SH-SY5Y (cell line): ENCODE data around the gene JTB.

ENCODE experiments used
- GATA2 ChIP-seq: IDR thresholded peaks from 2 replicates; pipeline ENCODE4 v1.6.1; 2011; ENCODE audit warnings: mild to moderate bottlenecking, low read depth, low read length
- GATA3 ChIP-seq: IDR thresholded peaks from 2 replicates; pipeline ENCODE4 v1.6.1; 2011; ENCODE audit warnings: low read depth, mild to moderate bottlenecking, low read length, moderate library complexity

DNA sequence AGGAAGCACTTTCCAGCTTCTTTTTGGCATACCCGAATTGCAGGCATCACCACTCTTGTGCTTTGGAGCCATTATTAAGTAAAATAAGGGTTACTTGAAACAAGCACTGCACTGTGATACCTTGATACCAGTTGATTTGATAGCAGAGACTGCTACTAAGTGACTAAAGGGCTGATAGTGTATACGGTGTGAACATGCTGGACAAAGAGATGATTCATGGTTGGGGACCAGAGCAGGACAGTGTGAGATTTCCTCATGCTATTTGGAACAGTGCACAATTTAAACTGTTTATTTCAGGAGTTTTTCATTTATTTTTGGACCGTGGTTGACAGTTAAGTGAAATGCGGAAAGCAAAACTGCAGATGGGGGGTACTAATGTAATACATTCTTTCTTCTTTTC is 22.9 kb upstream of the JTB start:
- TF ChIP-seq GATA3 (no peak), GATA2 (no peak)
